ENCODE data around the gene CDH20.
A peak's percentile ranks its signal among the peaks of the same experiment; 100 is the strongest.

Gene CDH20

GRCh38 chr18:61334491-61334850 is 1.2 kb downstream of the CDH20 start:
- Histone ChIP-seq H3K27ac (ENCODE audit: extremely low read depth, low read depth, low read length) (no peak overlapping the region; the same call in 1 of the 2 replicates), H3K36me3 (ENCODE audit: control insufficient read depth in 2 of 2, insufficient read depth in 1 of 2, low read length in 2 of 2) (no peaks in the 10 kb centered on the region), H3K4me1 (ENCODE audit: control insufficient read depth, insufficient read depth, low read length) (peaks cover 6% of the 10 kb centered on the region), H3K4me3 (ENCODE audit: low read depth, low read length) (peak overlapping the region; percentile 47), H3K9me3 (ENCODE audit: control insufficient read depth, insufficient read depth, low read depth, low read length) (no peaks in the 10 kb centered on the region)
- ChIA-PET CTCF (interaction anchor here (0.6 to 5.5 kb wide), 5 partner anchors 9 to 319 kb away, joined by 3 to 42 read pairs (median 3); no protein-coding TSS in a partner anchor), POLR2A (no interaction called here)
- TF ChIP-seq ZNF362 (tag by site-specific recombination; IDR thresholded peaks at IDR 0.05) (no peak), AEBP2 (tag by site-specific recombination; IDR thresholded peaks at IDR 0.05; ENCODE audit: borderline replicate concordance) (no peak), GLI4 (tag by site-specific recombination; IDR thresholded peaks at IDR 0.05) (no peak), ZEB2 (tag by site-specific recombination; IDR thresholded peaks at IDR 0.05) (no peak), ZNF610 (tag by site-specific recombination; IDR thresholded peaks at IDR 0.05; ENCODE audit: borderline replicate concordance) (no peak)

GRCh38 chr18:61334951-61335683 is 1.9 kb downstream of the CDH20 start:
- Histone ChIP-seq H3K9me3 (ENCODE audit: control insufficient read depth, insufficient read depth, low read depth, low read length) (no peaks in the 10 kb centered on the region), H3K36me3 (ENCODE audit: control insufficient read depth in 2 of 2, insufficient read depth in 1 of 2, low read length in 2 of 2) (no peaks in the 10 kb centered on the region), H3K4me1 (ENCODE audit: control insufficient read depth, insufficient read depth, low read length) (peaks cover 6% of the 10 kb centered on the region), H3K27ac (ENCODE audit: extremely low read depth, low read depth, low read length) (no peak overlapping the region), H3K4me3 (ENCODE audit: low read depth, low read length) (no peak overlapping the region)
- no peak for TF ChIP-seq ZNF768 (tag by site-specific recombination; IDR thresholded peaks at IDR 0.05)
- no peak for TF ChIP-seq ZNF558 (tag by site-specific recombination; IDR thresholded peaks at IDR 0.05)
- no peak for TF ChIP-seq ZNF473 (tag by site-specific recombination; IDR thresholded peaks at IDR 0.05)
- TF ChIP-seq ZNF670 (tag by site-specific recombination; IDR thresholded peaks at IDR 0.05; ENCODE audit: low read depth), result no peak
- ChIA-PET CTCF (interaction anchor here (0.5 to 5.5 kb wide), 9 partner anchors 8 to 1983 kb away, joined by 3 to 42 read pairs (median 3); no protein-coding TSS in a partner anchor), POLR2A (no interaction called here)

- no peaks in the 10 kb centered on the region for H3K9me3 ChIP-seq (ENCODE audit: control insufficient read depth, insufficient read depth, low read depth, low read length)
- H3K36me3 ChIP-seq (ENCODE audit: control insufficient read depth in 2 of 2, insufficient read depth in 1 of 2, low read length in 2 of 2), result no peaks in the 10 kb centered on the region
- peaks cover 6% of the 10 kb centered on the region for H3K4me1 ChIP-seq (ENCODE audit: control insufficient read depth, insufficient read depth, low read length)
- CTCF ChIA-PET, result interaction anchor here (0.5 to 5.5 kb wide), 5 partner anchors 14 to 1982 kb away, joined by 3 to 42 read pairs (median 3); no protein-coding TSS in a partner anchor
- no peak overlapping the region for H3K4me3 ChIP-seq (ENCODE audit: low read depth, low read length)
- POLR2A ChIA-PET, result no interaction called here
- H3K27ac ChIP-seq (ENCODE audit: extremely low read depth, low read depth, low read length), result no peak overlapping the region
- TF ChIP-seq ZIC2 (tag by site-specific recombination; IDR thresholded peaks at IDR 0.05), result no peak
- no peak for TF ChIP-seq PATZ1 (tag by site-specific recombination; IDR thresholded peaks at IDR 0.05)
- TF ChIP-seq ZNF768 (tag by site-specific recombination; IDR thresholded peaks at IDR 0.05), result no peak
- no peak for TF ChIP-seq RBAK (tag by site-specific recombination; IDR thresholded peaks at IDR 0.05)
- TF ChIP-seq ZNF792 (tag by site-specific recombination; IDR thresholded peaks at IDR 0.05), result no peak
- TF ChIP-seq ZNF426 (tag by site-specific recombination; IDR thresholded peaks at IDR 0.05), result no peak
- TF ChIP-seq ZNF280D (tag by site-specific recombination; IDR thresholded peaks at IDR 0.05), result no peak
- no peak for TF ChIP-seq ZNF623 (tag by site-specific recombination; IDR thresholded peaks at IDR 0.05)
- no peak for TF ChIP-seq PBX3 (CRISPR knock-in tag; IDR thresholded peaks at IDR 0.05)
- TF ChIP-seq ZNF837 (tag by site-specific recombination; IDR thresholded peaks at IDR 0.05), result no peak
- no peak for TF ChIP-seq HOXA7 (CRISPR knock-in tag; IDR thresholded peaks at IDR 0.05; ENCODE audit: borderline replicate concordance)
- TF ChIP-seq WT1 (tag by site-specific recombination; IDR thresholded peaks at IDR 0.05), result no peak
- TF ChIP-seq GLI4 (tag by site-specific recombination; IDR thresholded peaks at IDR 0.05), result no peak
Observed at GRCh38 chr18:61335684-61336555, 2.7 kb downstream of the CDH20 start.
